ENCODE measurements around the gene CYB561D1.

- TF ChIP-seq, protein P1, sequence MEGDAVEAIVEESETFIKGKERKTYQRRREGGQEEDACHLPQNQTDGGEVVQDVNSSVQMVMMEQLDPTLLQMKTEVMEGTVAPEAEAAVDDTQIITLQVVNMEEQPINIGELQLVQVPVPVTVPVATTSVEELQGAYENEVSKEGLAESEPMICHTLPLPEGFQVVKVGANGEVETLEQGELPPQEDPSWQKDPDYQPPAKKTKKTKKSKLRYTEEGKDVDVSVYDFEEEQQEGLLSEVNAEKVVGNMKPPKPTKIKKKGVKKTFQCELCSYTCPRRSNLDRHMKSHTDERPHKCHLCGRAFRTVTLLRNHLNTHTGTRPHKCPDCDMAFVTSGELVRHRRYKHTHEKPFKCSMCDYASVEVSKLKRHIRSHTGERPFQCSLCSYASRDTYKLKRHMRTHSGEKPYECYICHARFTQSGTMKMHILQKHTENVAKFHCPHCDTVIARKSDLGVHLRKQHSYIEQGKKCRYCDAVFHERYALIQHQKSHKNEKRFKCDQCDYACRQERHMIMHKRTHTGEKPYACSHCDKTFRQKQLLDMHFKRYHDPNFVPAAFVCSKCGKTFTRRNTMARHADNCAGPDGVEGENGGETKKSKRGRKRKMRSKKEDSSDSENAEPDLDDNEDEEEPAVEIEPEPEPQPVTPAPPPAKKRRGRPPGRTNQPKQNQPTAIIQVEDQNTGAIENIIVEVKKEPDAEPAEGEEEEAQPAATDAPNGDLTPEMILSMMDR (IDR thresholded peaks at IDR 0.05; ENCODE audit: low read length), result no peak
- TF ChIP-seq EZH2 (optimal IDR thresholded peaks at IDR 0.05; ENCODE audit: low read depth, low read length) (no peak), EZH2phosphoT487 (IDR thresholded peaks at IDR 0.05; ENCODE audit: low read length) (no peak)
These were observed 37.5 kb downstream of the CYB561D1 start for GRCh38 chr1:109531380-109531779.
